Smooth muscle cell of the brain vasculature (primary cell): Measurements from ENCODE around the gene CCDC89.
"Not testable (repeated sequence)": the region's sequence is repeated elsewhere in the genome, so short reads cannot be mapped to it uniquely, and the experiment has no call there.

ENCODE experiments used
- DNase-seq: peaks from one replicate; pipeline ENCODE4 v3.0.0-alpha.2; 2012; ENCODE audit warnings: low read depth, low spot score

Gene CCDC89

DNA sequence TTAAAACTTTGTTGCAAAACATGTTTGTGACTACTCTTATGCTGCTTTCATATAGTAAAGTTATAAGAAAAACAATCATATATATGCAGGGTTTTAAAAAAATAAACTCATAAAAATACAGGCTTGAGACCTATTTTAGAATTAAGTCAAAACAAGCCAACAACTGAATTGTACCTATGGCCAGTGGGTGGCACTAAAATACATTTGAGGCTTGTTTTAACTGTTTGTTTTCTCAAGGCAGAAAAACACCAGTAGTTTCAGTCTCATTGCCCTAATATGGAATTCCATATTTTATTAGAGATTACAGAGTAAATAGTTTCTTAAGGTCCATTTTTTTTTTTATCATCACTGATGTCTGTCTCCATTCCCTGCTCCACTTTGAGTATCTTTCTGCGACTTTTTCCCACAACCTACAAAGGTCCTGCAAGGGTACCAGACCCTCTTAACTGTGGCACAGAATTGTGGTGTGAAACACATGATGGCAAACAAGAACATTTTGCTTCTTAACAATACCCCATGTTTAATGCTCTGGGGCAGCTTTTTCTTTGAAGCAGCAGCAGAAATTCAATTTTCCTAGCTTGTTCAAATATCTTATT lies 8.5 kb upstream of the CCDC89 start:
- DNase-seq = no peak

DNA sequence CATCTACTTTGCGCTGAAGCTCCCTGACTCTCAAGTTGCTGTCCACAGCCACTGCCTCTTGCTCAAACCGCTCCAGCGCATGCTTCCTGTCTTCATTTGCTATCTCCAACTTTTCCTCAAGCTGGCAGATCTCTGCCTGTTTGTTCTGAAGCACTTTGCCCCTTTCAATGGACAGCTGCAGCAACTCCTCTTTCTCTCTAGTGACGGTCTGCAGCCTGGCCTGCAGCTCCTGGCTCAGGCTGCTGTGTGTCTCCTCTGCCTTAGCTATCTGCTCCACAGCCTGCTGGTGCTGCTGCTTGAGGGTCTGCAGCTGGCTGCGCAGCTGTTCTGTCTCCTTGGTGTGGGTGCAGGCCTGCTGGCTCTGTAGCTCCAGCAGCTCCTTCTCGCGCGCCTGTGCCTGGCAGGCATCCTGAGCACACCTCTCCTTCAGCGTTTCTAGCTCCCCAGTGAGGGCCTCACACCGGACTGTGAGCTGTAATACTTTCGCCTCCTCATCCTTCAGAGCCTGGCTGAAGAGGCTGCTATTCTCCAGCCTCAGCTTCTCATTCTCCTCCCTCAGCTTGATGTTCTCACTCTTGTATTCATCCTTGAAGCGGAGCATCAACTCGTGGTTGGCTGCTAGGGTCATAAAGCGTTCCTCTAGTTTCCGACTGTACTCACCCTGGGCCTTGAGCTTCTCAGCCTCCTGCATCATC lies 723 bp downstream of the CCDC89 start:
- no peak for DNase-seq

DNA sequence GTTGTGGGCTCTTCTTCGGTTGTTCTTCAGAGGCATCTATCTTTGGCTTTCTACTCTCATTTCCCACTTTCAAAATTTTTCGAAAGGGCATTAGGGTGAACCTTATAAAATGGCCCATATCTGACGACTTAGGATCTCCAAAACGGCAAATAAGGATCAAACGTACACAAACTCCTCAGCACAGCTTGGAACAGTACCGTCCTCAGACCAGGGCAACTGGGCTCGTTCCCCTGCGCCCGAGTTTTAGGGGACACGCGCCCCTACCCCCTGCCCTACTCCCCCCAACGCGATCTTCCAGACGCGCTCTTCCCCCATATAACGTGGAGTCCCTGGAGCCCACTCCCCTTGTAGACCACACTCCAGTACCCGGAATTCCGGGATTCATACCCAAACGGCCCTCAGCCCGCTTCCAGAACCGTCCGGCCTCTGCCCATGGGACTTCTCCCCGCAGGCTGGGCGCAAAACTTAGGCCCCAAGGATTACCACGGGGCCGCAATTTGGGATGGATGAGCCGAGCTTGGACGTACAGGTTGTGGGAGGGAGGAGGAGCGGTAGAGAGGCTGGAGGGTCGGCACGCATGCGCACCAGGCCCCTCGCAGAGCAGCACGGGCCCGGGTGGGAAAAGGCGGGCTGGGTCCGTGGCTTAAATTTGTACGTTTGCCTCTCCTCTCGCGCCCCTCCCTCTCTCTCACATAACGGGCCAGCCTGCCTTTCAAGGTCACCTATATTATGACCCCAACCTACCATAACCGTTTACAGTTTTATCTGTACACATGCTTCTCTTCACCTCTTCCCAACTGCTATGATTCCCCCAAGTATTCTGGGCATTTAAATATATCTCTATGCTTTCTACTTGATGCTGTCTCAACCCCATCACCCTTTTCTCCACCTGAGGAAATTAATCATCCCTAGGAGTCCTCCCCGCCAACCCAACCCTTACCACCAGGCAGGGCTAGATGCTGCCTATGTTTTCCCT lies 3.4 kb downstream of the CCDC89 start:
- DNase-seq = no peak

DNA sequence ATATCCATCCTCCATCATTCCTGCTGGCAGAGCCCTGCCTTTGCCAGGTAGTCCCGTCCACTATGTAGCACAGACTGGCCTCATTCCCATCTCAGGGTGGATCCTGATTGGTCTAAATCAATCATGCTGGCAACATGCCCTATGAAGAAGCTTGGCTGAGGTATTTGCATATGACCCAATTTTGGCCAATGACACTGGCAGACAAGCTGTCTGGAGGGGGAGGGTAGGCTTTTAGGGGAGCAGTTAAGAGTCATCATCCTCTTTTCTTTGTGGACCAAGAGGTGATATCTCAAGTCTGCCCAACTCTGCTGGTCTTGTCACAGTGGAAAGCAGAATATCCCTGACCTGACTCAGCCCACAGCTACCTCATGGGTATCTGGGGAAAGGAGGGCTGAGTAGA lies 5.1 kb downstream of the CCDC89 start:
- DNase-seq = no peak

DNA sequence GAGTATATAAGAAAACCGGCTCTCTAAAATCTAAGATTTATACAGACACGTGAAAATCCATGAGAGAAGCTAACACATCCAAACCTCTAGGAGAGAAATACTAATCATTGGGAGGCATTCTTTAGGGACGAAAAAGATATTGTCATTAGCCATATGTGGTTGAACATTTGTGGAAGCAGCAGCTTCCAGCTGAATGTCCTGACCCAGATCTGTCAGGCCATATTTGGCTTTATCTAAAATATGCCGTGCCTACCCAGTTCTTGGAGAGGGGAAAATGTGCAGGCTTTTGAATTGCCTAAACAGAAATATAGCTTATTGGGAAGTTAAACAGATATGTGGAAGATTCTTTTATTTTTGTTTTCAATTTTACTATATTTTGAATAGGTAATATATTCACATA lies 6.4 kb downstream of the CCDC89 start:
- no peak for DNase-seq

DNA sequence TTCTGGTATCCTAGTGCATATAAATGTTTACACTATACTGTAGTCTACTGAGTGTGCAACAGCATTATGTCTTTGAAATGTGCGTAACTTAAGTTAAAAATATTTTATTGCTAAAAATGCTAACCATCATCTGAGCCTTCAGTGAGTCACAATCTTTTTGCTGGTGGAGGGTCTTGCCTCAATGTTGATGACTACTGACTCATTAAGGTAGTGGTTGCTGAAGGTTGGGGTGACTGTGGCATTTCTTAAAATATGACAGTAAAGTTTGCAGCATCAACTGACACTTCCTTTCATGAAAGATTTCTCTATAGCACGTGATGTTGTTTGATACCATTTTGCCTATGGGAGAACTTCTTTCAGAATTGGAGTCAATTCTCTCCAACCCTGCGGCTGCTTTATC lies 12.6 kb downstream of the CCDC89 start:
- DNase-seq = no peak

DNA sequence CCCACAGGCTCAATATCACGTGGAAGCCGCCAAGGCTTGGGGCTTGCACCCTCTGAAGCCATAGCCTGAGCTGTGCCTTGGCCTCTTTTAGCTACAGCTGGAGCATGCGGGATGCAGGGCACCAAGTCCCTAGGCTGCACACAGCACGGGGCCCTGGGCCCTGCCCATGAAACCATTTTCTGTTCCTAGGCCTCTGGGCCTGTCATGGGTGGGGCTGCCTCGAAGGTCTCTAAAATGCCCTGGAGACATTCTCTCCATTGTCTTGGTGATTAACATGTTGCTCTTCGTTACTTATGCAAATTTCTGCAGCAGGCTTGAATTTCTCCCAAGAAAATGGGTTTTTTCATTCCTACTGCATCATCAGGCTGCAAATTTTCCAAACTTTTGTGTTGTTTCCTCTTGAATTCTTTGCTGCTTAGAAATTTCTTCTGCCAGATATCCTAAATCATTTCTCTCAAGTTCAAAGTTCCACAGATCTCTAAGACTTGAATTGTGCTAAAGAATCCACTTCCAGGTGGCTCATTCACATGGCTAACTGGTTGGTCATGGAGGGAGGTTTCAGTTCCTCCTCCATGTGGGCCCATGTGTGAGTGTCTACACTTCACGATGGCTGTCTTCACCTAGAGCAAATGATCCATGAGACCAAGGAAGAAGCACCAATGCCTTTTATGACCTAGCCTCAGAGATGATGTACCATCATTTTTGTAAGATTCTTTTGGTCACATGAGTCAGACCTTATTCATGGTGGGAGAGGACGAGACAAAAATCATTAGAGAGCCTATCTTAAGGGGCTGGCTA lies 13.7 kb downstream of the CCDC89 start:
- DNase-seq = no peak

DNA sequence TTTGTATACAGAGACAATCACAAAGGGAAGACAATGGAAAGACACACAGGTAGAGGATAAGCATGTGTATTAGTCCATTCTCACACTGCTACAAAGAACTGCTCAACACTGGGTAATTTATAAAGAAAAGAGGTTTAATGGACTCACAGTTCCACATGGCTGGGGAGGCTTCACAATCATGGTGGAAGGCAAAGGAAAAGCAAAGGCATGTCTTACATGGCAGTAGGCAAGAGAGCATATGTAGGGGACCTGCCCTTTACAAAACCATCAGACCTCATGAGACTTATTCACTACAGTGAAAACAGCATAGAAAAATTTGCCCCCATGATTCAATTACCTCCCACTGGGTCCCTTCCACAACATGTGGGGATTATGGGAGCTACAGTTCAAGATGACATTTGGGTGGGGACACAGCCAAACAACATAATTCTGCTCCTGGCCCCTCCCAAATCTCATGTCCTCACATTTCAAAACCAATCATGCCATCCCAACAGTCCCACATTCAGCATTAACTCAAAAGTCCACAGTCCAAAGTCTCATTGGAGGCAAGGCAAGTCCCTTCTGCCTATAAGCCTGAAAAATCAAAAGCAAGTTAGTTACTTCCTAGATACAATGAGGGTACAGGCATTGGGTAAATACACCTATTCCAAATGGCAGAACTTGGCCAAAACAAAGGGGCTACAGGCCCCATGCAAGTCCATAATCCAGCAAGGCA lies 14.9 kb downstream of the CCDC89 start:
- DNase-seq = not testable (repeated sequence)

DNA sequence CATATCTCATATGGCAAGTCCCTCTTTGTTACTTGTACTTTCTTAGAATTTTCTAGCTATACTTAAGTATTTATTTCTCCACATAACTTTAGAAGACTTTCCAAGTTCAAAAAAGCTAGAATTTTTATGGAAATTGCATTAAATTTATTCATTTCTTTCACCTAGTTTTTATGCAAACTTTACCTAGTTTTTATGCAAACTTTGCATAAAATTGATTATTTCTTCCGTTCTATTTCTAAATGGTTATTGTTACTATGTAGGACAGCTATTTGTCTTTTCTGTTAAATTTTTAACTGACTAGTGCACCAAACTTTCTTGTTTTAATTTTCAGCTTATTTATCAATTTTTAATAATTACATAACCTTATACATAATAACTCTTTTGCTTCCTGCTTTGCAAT lies 17.8 kb downstream of the CCDC89 start:
- no peak for DNase-seq

DNA sequence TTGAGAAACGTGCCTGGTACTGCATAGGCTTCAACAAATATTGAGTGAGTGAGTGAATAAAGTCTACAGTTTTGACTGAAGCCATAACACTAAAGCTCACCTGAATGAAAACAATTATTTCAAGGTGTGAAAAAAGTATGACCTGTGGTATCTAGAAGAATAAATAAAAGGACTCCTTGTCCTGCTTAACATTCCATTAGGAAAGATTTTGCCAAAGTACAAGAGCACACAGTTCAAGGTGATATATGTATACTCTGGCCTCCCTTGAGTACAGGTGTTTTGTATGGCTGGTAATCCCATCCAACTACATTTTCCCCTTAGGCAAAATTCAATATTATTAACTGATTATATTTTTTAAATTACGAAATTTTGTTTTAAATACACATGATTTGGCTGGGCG lies 19.3 kb downstream of the CCDC89 start:
- no peak for DNase-seq

DNA sequence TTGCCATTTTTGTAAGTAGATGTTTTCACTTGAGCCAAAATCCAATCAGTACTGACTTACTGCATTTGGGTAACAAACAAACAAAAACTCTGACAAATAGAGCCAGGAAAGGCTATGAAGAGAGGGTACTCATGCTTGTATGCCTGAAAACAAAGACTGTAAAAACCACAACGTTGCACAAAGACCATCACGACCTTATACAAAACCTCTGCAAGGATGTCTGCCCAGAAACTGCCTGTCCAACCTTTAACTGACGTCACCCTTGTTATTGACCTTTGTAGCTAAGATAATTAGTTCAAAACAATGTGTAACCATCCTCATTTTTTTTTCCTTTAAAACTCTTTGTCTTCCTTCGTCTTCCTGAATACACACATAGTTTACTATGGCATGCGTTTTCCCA lies 20.3 kb downstream of the CCDC89 start:
- no peak for DNase-seq

DNA sequence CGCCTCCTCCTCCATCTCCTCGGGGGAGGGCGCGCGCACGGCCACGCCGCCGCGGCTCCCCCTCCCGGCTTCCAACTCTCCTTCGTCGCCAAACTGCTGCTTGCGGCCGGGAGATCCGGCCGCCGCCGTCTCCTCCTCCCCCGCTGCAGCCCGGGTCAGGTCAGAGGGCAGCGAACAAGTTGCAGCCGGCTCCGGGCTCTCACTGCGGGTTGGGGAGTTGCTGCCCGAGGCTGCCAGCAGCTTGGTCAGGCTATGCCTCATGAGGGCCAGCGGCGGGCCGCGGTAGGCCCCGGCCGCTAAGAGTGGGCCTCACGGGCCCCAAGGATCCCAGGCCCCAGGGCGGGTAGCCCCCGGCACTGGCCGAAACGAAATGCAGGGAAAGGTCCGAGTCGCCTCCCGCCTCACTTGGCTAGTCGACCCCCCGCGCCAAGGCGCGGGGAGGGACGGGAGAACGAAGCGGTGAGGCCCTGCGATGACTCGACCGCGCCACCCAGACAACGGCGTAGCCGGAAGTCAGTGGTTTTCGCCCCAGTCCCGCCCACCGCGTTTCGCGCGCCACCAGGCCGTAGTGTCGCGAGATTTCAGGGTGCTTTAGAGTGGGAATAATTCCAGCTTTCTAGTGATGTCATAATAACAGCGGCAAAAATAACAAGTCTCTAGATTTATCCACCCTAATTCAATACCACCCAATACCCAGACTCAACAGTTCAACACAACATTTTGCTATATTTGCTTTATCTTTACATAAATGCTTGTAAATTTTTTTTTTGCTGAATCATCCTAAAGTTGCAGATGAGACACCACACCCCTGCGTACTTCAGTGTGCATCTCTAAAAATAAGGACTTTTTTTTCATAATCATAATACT lies 21.1 kb downstream of the CCDC89 start, which contains the start of gene CREBZF:
Gene CREBZF (minus strand): TSS at position 515 of the 867 bp plus-strand sequence. CDS start 254 bp downstream, at position 261.
- DNase-seq = peak; percentile 88

DNA sequence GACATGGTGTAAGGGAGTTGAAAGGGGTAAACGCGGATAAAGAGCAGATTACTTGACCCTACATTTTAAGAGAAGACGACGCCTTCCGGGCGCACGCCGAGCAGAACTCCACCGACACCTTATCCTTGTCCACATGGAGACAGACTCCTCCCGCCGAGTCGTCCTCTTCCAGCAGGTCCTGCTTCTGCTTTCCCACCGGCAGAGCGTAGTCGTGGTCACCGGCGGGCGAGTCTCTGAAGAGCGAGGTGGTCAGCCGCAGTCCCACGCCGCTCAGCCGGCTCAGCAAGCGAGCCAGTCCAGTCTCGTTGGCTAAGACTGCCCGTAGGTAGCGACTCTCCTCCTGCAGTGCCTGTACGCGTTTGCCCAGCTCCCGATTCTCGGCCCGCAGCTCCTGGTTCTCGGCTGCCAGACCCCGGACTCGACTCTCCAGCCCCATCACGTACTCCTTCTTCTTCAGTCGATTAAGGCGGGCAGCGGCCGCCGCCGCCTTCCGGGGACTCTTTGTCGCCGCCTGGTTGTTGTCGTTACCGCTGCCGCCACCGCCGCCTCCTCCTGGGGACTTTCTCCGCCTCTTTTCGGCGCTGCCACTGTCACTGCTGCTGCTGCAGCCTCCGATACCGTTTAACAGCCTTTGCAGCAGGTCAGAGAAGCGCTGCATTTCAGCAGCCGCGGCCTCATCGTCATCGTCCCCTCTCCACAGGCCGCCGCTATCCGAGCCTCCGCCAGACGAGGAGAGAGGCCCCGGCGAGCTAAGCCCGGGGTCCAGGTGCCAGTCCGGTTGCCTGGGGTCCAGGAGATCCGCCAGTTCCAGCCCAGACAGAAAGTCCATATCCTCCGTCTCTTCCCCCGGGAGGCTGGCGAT lies 22.0 kb downstream of the CCDC89 start:
- DNase-seq = no peak

DNA sequence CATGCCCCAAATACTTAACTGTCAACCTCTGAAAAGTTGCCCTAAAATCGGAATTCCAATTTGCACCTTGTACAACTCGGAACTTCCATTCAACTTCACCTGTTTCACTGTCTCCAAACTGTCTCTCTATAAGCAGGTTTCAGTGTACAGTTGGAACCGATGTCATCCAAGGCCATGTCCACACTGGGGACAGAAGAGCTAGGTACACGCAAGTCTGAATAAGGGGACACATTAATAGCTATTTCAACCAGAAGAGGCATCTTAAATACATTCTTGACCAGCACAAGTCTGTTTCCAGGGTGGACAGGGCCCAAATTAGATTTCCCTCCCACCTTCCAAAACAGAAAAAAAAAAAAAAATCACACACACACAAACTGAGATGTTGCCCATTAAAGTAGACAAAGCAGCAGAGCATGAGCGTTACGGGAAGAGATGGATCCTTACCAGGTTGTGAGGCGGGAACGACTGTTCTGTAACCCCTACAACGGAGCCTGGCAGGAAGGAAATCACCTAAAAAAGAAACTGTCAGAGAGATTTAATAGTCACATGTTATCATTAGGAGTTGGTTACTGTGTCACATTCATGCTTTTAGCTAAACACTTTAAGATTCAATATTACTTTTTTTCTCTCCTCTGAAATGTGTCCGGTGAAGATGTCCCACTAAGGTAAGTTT lies 22.8 kb downstream of the CCDC89 start:
- no peak for DNase-seq

DNA sequence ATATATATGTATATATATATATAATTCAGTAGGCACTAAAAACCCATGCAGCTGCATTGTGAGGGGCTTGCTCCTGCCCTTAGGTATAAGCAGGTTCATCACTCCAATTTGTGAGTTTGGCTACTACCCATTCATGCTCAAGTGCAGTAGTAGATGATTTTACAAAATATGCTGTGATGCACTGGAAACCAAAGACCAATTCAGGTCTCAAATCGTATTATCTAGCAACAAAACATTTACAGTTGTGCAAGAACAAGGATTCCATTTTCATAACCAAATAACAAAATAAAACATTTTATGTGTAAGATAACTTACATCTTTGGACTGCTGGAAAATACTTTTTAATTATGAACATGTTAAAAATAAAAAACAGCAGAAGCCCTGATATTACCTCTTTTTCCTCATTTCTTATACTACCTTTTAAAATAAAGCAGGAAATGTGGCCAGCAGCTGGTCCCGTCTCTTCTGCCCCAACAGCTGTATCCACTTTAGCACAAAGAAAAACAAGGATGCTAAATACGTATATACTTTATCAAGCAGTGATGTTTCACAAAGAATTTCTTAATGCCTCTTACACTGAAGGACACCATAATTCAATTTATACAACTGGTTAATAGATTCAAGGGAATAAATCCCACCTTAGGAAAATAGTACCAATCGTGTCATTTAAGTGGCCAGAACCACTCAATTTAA lies 23.9 kb downstream of the CCDC89 start:
- DNase-seq = no peak

DNA sequence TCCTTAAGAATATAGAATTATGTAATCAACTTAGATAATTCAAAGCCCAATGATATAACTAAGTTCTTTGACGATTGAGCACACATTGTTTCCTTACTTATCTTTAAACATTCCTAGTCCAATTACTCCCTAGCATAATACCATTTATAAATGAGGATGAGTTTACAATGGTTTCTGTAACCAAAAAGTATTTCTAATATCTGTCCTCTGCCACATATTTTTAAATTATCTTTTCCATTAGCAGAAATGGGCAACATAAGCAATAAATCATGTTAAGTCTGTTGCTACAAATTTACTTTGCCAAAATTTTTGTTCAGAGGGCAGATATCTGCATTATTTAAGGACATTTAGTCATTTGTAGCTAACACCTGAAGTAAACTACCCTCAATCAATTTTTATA lies 27.8 kb downstream of the CCDC89 start:
- no peak for DNase-seq

DNA sequence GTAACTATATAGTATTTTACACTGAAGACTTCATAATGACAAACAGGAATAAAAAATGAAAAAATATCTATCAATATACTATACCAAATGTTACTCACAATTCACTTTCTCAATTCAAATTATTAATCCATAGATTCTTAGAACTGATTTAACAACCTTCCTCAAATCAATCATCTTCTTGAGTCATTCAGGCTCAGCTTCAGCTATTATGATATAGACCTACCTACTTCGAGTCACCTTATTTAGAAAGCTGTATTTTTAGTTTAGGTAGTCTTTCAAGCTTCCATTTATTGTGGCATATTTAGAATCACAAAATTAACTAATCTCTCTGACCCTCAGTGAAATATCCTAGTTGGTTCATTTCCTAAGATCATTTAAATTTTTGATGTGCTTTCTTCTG lies 29.2 kb downstream of the CCDC89 start:
- DNase-seq = no peak

DNA sequence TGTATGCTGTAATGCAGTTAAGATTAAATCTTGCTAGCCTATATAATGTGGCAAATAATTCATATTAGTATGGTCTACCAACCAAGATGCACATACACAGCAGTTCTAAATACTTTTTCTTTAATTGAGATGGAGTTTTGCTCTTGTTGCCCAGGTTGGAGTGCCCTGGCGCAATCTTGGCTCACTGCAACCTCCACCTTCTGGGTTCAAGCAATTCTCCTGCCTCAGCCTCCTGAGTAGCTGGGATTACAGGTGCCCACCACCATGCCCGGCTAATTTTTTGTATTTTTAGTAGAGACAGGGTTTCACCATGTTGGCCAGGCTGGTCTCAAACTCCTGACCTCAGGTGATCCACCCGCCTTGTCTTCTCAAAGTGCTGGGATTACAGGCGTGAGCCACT lies 31.7 kb downstream of the CCDC89 start:
- DNase-seq = not testable (repeated sequence)
